Neural progenitor cell (in vitro differentiated cells): ENCODE data around the gene CROCC2.

ENCODE experiments used
- CTCF ChIP-seq: fragments of 200-600 bp; sonication (generic); IDR thresholded peaks from 2 replicates; pipeline ENCODE4 v1.5.1; 2017; ENCODE audit warnings: antibody characterized with exemption, mild to moderate bottlenecking
- EZH2 ChIP-seq: fragments of 200-600 bp; sonication (generic); IDR thresholded peaks from 2 replicates; pipeline ENCODE4 v1.6.1; 2017; ENCODE audit warnings: antibody characterized with exemption, mild to moderate bottlenecking, moderate library complexity

DNA sequence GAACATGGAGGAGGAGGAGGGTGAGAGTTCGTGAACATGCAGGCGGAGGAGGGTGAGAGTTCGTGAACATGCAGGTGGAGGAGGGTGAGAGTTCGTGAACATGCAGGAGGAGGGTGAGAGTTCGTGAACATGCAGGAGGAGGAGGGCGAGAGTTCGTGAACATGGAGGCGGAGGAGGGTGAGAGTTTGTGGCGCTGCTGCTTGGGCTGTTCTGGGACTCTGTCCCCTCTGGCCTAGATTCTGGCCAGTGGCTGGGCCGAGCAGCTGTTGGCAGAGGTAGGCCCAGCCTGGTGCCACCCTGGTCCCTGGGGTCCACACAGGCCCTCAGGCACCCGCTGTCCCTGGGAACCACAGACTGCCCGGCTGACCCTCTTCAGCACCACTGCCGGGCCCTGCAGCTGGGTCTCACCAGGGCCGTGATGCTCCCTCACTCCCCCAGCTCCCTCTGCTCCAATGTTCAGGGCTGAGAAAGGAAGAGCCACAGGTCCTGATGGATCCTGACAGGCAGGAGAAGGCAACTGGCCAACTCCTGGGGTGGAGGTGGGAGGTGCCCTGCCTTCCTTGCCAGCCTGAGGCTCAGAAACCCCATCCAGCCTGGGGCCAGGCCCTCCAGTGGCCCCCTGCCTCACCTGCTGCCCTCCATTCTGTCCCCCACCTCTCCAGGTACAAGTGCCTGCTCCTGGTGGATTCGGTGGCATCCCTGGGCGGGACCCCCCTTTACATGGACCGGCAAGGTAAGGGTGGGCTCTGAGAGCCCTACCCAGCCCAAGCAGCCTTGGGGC, 33.6 kb upstream of the CROCC2 start:
- no peak for TF ChIP-seq EZH2
- no peak for TF ChIP-seq CTCF
